HepG2 (cell line): Measurements from ENCODE around the gene CKB. TPM values are rescaled to one million over a fixed set of nuclear protein-coding genes. Genes with fewer than 3 reads are reported as not detected.
A peak's percentile ranks its signal among the peaks of the same experiment; 100 is the strongest.

Experiments
- EP300 ChIP-seq, 3 experiments: sonication (generic) in 1 of 3; formaldehyde crosslinking in 1 of 3; IDR thresholded peaks; 2 replicates each; pipeline versions ENCODE4 v1.5.1 to v1.6.1; 2011 to 2020; ENCODE audit warnings: low read depth in 2 of 3, low read length in 2 of 3, borderline replicate concordance in 1 of 3, improper control_type of control experiment in 1 of 3, mild to moderate bottlenecking in 1 of 3, missing genetic modification reagents in 1 of 3, moderate library complexity in 1 of 3
- MBNL3 ChIP-seq: fragments of 250-450 bp; sonication (Bioruptor Pico); conservative IDR thresholded peaks from 2 replicates; pipeline ENCODE4 v1.8.0; 2022; ENCODE audit warnings: mild to moderate bottlenecking, inconsistent platforms
- NFE2L1 ChIP-seq: sonication (generic); formaldehyde crosslinking; IDR thresholded peaks from 2 replicates; pipeline ENCODE4 v1.4.0; 2020; ENCODE audit warnings: missing genetic modification reagents, mild to moderate bottlenecking, borderline replicate concordance
- NKX3-1 ChIP-seq: sonication (generic); formaldehyde crosslinking; IDR thresholded peaks from 2 replicates; pipeline ENCODE4 v1.5.0; 2020; ENCODE audit warnings: missing genetic modification reagents
- NR2F6 ChIP-seq, 2 experiments: IDR thresholded peaks; 2 replicates each; pipeline ENCODE4 v1.6.1; 2016; ENCODE audit warnings: antibody characterized with exemption in 1 of 2, mild to moderate bottlenecking in 1 of 2
- PHF21A ChIP-seq: sonication (generic); formaldehyde crosslinking; IDR thresholded peaks from 2 replicates; pipeline ENCODE4 v1.5.0; 2020; ENCODE audit warnings: mild to moderate bottlenecking, missing genetic modification reagents
- RFX3 ChIP-seq: IDR thresholded peaks from 2 replicates; pipeline ENCODE4 v1.6.1; 2016; ENCODE audit warnings: missing biosample characterization, missing genetic modification reagents
- SUZ12 ChIP-seq: fragments of 150-350 bp; IDR thresholded peaks from 2 replicates; pipeline ENCODE4 v1.6.1; 2014; ENCODE audit warnings: low read depth, low read length
- ZMYM2 ChIP-seq: sonication (generic); formaldehyde crosslinking; IDR thresholded peaks from 2 replicates; pipeline ENCODE4 v1.8.0; 2022; ENCODE audit warnings: mild to moderate bottlenecking, missing genetic modification reagents
- ZNF235 ChIP-seq: sonication (generic); formaldehyde crosslinking; IDR thresholded peaks from 2 replicates; pipeline ENCODE4 v1.8.1; 2023; ENCODE audit warnings: mild to moderate bottlenecking, missing genetic modification reagents, borderline replicate concordance
- ZNF441 ChIP-seq: sonication (generic); formaldehyde crosslinking; IDR thresholded peaks from 2 replicates; pipeline ENCODE4 v1.7.0; 2021; ENCODE audit warnings: missing genetic modification reagents, borderline replicate concordance
- ZNF562 ChIP-seq: sonication (generic); formaldehyde crosslinking; IDR thresholded peaks from 2 replicates; pipeline ENCODE4 v1.8.0; 2022; ENCODE audit warnings: missing genetic modification reagents, borderline replicate concordance
- ZNF598 ChIP-seq: sonication (generic); formaldehyde crosslinking; IDR thresholded peaks from 2 replicates; pipeline ENCODE4 v1.5.1; 2020; ENCODE audit warnings: mild to moderate bottlenecking, missing genetic modification reagents, borderline replicate concordance
- ZNF891 ChIP-seq: sonication (generic); formaldehyde crosslinking; IDR thresholded peaks from 2 replicates; pipeline ENCODE4 v1.5.0; 2020; ENCODE audit warnings: mild to moderate bottlenecking, missing genetic modification reagents
- ZSCAN21 ChIP-seq: sonication (generic); formaldehyde crosslinking; IDR thresholded peaks from 2 replicates; pipeline ENCODE4 v1.8.0; 2022; ENCODE audit warnings: mild to moderate bottlenecking, missing genetic modification reagents, moderate library complexity, borderline replicate concordance
- polyA plus RNA-seq, 8 experiments: library from polyadenylated mRNA; depleted of rRNA in 3 of 8; stranded (reverse) in 7 of 8; unstranded in 1 of 8; fragments of >200 nt; fragmentation: Illumina TruSeq in 4 of 8; extraction: Trizol in 4 of 8; gene quantifications; 2 replicates each; pipeline versions ENCODE4 v1.2.1 to v1.2.3, GENCODE V29; 2011 to 2016; ENCODE audit warnings: low read depth in 4 of 8, missing spikeins in 1 of 8, mixed read lengths in 1 of 8; ENCODE audit not compliant: insufficient read depth in 1 of 8
- total RNA-seq, 5 experiments: library from RNA; depleted of rRNA; stranded (reverse); fragments of >200 nt; fragmentation: Illumina TruSeq; extraction: Trizol; gene quantifications; 2 replicates each; pipeline ENCODE4 v1.2.3, GENCODE V29; 2016; ENCODE audit warnings: low read depth in 1 of 5
- TF ChIP-seq, protein P1 (sequence below): sonication (generic); formaldehyde crosslinking; IDR thresholded peaks from 2 replicates; pipeline ENCODE4 v1.9.0; 2021; ENCODE audit warnings: missing genetic modification reagents, borderline replicate concordance
- TF ChIP-seq, protein P2 (sequence below): sonication (generic); formaldehyde crosslinking; IDR thresholded peaks from 2 replicates; pipeline ENCODE4 v1.4.0; 2020; ENCODE audit warnings: missing genetic modification reagents, mild to moderate bottlenecking, borderline replicate concordance
- TF ChIP-seq, protein P3 (sequence below): sonication (generic); formaldehyde crosslinking; IDR thresholded peaks from 2 replicates; pipeline ENCODE4 v1.4.0; 2020; ENCODE audit warnings: mild to moderate bottlenecking, missing genetic modification reagents
- TF ChIP-seq, protein P4 (sequence below): sonication (generic); formaldehyde crosslinking; IDR thresholded peaks from 2 replicates; pipeline ENCODE4 v1.5.1; 2020; ENCODE audit warnings: mild to moderate bottlenecking, missing genetic modification reagents, moderate library complexity

Gene CKB
- total and polyA plus RNA-seq, 2 of the 13 experiments (the other 11 are each of a cell fraction or from before 2014, with no cell fraction given), result 82.3 to 217 TPM

DNA sequence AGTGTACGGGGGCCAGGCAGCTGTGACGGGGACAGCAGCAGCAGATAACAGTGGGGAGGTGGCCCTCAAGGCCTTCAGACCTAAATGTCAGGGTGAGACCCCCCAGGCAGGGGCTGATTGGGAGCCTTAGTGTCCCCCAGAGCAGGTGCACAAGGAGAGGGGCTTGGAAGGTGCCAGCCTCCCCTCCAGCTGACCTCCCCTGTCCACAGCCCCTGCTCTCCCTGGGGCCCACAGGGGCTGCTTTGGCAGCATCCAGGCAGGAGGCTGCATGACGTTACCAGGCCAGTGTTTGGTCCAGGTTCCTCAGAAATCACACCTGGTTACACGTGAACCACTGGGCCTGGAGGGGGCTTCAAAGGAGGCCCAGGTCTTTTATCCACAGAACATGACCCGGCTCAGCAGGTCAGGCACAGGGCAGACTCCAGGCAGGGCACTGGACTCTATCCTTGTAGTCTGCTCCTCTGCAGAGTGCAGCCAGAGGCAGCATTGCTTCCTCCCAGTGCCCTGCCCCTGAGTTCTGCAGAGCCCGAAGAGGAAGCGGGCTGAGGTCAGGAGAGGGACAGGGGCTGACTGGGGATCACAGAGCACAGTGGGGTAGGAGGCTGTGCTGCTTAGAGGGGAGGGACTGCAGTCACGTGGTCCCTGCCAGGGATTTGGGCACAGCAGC, 3.8 kb upstream of the CKB start (continued):
- TF ChIP-seq EP300 (IDR thresholded peaks at IDR 0.05; ENCODE audit: low read depth in 2 of 2, low read length in 2 of 2) (no peak), EP300 (CRISPR knock-in tag; IDR thresholded peaks at IDR 0.05; ENCODE audit: borderline replicate concordance) (no peak), NKX3-1 (no peak), ZNF598 (CRISPR knock-in tag) (no peak), RFX3 (CRISPR knock-in tag) (no peak), NR2F6 (IDR thresholded peaks at IDR 0.05) (peak; percentile 55), NR2F6 (CRISPR knock-in tag; IDR thresholded peaks at IDR 0.05) (peak; percentile 65), ZNF235 (no peak), SUZ12 (no peak), MBNL3 (CRISPR knock-in tag) (no peak), ZNF441 (CRISPR knock-in tag) (no peak), ZNF562 (CRISPR knock-in tag) (no peak), ZSCAN21 (no peak), ZNF891 (CRISPR knock-in tag) (peak; percentile 29; the same call in 1 of the 2 replicates), PHF21A (CRISPR knock-in tag) (peak; percentile 57; the same call in 1 of the 2 replicates), NFE2L1 (CRISPR knock-in tag) (0 out of 2 replicates have a peak, but pooled peaks have one; percentile 22), ZMYM2 (CRISPR knock-in tag) (no peak)
- TF ChIP-seq, protein P1, sequence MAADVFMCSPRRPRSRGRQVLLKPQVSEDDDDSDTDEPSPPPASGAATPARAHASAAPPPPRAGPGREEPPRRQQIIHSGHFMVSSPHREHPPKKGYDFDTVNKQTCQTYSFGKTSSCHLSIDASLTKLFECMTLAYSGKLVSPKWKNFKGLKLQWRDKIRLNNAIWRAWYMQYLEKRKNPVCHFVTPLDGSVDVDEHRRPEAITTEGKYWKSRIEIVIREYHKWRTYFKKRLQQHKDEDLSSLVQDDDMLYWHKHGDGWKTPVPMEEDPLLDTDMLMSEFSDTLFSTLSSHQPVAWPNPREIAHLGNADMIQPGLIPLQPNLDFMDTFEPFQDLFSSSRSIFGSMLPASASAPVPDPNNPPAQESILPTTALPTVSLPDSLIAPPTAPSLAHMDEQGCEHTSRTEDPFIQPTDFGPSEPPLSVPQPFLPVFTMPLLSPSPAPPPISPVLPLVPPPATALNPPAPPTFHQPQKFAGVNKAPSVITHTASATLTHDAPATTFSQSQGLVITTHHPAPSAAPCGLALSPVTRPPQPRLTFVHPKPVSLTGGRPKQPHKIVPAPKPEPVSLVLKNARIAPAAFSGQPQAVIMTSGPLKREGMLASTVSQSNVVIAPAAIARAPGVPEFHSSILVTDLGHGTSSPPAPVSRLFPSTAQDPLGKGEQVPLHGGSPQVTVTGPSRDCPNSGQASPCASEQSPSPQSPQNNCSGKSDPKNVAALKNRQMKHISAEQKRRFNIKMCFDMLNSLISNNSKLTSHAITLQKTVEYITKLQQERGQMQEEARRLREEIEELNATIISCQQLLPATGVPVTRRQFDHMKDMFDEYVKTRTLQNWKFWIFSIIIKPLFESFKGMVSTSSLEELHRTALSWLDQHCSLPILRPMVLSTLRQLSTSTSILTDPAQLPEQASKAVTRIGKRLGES, result no peak
- TF ChIP-seq, protein P2, sequence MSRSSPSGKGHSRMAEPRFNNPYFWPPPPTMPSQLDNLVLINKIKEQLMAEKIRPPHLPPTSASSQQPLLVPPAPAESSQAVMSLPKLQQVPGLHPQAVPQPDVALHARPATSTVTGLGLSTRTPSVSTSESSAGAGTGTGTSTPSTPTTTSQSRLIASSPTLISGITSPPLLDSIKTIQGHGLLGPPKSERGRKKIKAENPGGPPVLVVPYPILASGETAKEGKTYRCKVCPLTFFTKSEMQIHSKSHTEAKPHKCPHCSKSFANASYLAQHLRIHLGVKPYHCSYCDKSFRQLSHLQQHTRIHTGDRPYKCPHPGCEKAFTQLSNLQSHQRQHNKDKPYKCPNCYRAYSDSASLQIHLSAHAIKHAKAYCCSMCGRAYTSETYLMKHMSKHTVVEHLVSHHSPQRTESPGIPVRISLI, result no peak
- TF ChIP-seq, protein P3, sequence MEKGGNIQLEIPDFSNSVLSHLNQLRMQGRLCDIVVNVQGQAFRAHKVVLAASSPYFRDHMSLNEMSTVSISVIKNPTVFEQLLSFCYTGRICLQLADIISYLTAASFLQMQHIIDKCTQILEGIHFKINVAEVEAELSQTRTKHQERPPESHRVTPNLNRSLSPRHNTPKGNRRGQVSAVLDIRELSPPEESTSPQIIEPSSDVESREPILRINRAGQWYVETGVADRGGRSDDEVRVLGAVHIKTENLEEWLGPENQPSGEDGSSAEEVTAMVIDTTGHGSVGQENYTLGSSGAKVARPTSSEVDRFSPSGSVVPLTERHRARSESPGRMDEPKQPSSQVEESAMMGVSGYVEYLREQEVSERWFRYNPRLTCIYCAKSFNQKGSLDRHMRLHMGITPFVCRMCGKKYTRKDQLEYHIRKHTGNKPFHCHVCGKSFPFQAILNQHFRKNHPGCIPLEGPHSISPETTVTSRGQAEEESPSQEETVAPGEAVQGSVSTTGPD, result no peak
- TF ChIP-seq, protein P4, sequence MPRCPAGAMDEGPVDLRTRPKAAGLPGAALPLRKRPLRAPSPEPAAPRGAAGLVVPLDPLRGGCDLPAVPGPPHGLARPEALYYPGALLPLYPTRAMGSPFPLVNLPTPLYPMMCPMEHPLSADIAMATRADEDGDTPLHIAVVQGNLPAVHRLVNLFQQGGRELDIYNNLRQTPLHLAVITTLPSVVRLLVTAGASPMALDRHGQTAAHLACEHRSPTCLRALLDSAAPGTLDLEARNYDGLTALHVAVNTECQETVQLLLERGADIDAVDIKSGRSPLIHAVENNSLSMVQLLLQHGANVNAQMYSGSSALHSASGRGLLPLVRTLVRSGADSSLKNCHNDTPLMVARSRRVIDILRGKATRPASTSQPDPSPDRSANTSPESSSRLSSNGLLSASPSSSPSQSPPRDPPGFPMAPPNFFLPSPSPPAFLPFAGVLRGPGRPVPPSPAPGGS (CRISPR knock-in tag), result no peak
